Measurements from ENCODE around the gene AQP6.
"Not testable (repeated sequence)": the region's sequence is repeated elsewhere in the genome, so short reads cannot be mapped to it uniquely, and the experiment has no call there.

AQP6 gene

DNA sequence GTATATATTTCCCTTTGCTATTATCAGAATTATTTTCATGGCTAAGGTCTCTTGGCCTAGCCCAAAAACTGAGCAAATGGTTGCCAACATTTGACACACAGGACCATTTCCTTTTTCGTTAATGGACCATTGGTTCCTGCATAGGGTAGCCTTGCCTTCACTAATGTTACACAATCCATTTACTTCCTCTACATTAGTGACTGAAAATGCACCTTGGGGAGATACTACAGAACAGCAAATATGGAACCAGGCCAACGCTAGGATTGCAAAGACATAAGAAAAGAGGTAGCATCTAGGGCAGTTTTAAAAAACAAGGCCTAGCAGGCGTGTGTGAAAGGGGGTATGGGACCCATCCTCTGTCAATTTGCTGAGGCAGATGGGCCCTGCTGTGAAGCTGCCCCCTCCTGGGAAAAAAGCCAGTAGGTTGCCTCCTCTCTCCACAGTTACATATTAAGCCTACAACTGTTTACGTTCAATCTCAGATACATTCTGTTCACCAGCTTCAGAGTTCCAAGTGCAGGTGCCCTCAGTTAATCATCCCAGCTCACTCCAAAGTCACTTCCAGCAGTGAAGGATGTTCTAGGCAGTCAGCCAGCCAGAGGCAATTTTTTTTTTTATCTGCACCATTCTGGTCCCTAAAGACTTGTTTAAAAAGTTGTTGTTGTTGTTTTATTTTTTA lies 15.0 kb downstream of the AQP6 start:
- no peak for DNase-seq (ENCODE audit: insufficient read length, low spot score)
- FAIRE-seq, result no peak

DNA sequence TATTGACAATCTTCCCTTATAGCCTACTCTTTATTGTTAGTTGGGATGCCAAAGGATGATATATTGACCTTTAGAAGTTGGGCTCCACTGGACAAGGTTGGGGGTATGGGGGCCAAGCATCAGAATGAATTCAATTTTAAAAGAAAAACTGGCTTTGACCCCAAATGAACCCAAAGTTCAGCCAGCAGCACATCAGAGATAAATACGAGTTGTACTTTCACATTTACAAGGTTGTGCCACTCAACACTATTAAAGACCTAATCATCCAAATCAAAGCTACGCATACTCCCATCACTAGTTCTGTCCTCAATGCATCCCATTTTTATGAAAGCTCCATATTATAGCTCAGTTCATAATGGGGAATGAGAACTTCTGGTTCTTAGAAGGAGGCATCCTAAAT lies 16.7 kb downstream of the AQP6 start:
- DNase-seq (ENCODE audit: insufficient read length, low spot score); FAIRE-seq: not testable (repeated sequence)

- DNase-seq (ENCODE audit: insufficient read length, low spot score), result no peak
- no peak for FAIRE-seq
These were observed 17.5 kb downstream of the AQP6 start for GRCh38 chr12:49990273-49990672.

- no peak for DNase-seq (ENCODE audit: insufficient read length, low spot score)
- no peak for FAIRE-seq
These were observed 25.7 kb downstream of the AQP6 start for GRCh38 chr12:49998453-49998852.

DNA sequence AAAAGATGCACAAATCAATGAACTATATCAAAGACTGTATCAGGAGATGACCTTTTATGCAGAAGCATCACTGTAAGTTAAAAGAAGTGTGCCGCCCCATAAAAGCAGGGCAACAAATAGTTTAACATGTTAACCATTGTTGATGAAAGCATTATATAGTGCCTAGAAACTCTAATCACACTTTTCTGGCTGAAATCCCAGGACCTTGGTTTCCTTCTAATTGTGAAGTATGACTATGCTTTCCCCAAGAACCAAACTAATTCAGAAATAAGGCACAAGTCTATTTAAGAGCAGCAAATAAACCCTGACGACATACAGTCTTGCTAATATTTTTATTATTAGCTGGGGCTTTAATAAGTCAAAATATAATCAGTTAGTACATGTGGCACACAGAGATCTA lies 30.8 kb downstream of the AQP6 start:
- DNase-seq (ENCODE audit: insufficient read length, low spot score) (no peak), FAIRE-seq (no peak)

GRCh38 chr12:50004696-50005095 lies 31.9 kb downstream of the AQP6 start:
- DNase-seq (ENCODE audit: insufficient read length, low spot score) (no peak), FAIRE-seq (no peak)

GRCh38 chr12:50005175-50005574 lies 32.4 kb downstream of the AQP6 start:
- peak; percentile 44 for FAIRE-seq
- DNase-seq (ENCODE audit: insufficient read length, low spot score), result no peak

DNA sequence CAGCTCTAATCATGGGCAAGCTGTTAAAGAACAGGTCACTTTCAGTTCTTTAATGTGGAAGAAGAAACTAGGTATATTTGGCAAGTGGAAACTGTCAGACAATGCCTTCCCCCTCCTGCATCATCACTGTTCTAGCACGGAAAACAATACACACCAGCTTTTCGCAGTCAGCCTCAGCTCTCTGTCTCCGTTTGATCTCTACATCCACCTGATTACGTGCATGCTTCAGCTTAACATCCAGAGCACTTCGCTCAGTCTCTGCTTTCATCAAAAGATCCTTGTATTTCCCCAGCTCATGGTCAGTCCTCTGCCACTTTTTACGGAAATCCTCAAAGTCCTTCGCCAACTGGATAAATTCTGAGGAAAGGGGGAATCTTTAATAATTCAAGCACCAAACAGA lies 33.5 kb downstream of the AQP6 start:
- FAIRE-seq, result no peak
- DNase-seq (ENCODE audit: insufficient read length, low spot score), result no peak

DNA sequence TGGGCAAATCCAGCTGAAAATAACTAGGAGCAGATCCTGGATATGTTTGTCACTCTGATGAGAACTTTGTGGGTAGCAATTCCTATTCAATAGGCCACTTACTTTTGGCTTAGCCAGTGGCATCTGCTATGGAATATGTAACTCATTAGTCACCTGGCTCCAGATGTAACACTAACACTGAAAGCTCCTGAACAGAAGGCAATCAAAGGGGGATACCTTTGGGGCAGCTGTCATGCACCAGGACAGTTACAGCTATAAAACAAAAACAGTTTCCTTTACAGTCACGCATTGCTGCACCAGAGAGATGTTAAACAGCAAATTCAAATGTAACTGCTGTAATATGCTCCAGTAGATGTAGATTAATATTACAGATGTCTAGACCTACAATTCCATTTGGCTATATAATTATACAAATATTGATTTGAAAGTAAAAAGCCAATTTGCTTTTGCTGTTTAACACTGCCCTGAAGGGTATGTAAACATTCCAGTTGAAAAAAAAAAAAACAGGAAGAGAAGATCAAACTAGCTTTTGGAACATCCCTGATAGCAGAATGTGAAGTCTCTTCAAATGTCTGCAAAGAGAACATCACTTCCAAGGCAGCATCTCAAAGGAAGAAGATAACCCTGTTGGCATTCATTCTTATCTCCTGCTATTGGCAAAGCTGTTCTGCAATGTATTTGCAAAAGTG lies 34.2 kb downstream of the AQP6 start:
- FAIRE-seq (no peak), DNase-seq (ENCODE audit: insufficient read length, low spot score) (no peak)

DNA sequence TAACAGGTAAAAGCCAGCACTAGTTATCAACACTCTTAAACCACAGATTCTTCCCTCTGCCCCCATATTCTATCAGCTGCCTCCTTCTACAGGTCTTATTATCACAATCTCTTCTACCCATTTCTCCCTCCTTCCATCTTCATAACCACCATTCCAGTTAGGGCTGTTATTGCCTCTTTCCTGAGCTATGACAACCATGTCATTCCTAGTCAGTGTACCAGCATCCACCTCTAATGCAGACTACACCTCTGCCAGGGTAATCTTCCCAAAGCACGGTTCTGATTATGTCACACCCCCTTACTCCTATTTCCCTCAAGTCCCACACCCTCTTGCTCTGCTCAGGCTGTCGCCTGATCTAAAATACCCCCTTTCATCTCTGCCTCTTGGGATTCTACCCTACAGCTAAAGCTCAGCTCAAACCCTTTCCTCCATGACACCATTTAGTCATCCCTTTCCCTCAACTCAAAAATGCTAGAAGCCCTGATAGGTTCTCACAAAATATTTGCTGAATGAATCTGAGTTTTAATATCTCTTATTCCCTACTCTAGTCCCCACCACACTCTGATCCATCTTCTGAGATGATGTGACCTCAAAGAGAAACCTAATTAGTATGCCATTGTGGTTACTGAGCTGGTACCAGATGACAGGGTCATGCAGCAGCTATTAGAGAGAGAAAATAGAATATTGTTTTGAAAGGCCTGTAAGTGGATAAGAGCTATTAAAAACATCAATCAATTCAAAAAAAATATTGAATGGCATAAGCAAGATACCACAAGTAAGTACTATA lies 40.8 kb downstream of the AQP6 start:
- FAIRE-seq (no peak), DNase-seq (ENCODE audit: insufficient read length, low spot score) (no peak)

DNA sequence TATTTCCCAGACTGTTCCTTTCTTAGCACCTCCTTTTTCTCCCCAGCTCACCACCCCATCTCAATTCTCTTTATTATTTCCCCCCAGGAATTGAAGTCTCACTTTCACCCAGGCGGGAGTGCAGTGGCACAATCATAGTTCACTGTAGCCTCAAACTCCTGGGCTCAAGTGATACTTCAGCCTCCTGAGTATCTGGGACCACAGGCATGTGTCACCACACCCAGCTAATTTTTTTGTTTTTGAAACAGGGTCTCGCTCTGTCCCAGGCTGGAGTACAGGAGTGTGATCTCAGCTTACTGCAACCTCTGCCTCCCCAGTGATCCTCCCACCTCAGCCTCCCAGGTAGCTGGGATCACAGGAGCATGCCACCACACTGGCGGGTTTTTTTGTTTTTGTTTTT lies 41.6 kb downstream of the AQP6 start:
- no peak for DNase-seq (ENCODE audit: insufficient read length, low spot score)
- no peak for FAIRE-seq

GRCh38 chr12:50016501-50017475 lies 44.0 kb downstream of the AQP6 start:
- FAIRE-seq (no peak), DNase-seq (ENCODE audit: insufficient read length, low spot score) (no peak)

- no peak for DNase-seq (ENCODE audit: insufficient read length, low spot score)
- no peak for FAIRE-seq
These were observed 44.9 kb downstream of the AQP6 start for GRCh38 chr12:50017641-50018040.

- DNase-seq (ENCODE audit: insufficient read length, low spot score), result no peak
- FAIRE-seq, result no peak
These were observed 45.4 kb downstream of the AQP6 start for GRCh38 chr12:50018154-50018553.

DNA sequence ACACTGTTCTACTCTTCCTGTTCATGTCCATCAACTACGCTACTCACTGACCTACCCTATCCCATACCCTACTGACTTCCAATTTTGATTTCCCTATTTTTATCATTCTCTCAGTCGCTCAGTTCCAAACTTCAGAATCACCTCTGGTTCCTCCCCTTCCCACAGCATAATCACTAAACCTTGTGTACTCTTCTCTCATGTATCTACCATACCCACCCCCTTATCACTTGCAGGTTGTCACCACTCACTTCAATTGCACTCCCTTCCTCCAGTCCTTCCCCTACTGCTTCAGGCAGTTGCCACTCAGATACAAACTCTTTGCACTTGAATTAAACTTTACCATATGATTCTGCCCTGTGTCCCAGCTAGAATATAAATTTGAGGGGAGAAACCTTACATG lies 46.2 kb downstream of the AQP6 start:
- FAIRE-seq (no peak), DNase-seq (ENCODE audit: insufficient read length, low spot score) (no peak)

DNA sequence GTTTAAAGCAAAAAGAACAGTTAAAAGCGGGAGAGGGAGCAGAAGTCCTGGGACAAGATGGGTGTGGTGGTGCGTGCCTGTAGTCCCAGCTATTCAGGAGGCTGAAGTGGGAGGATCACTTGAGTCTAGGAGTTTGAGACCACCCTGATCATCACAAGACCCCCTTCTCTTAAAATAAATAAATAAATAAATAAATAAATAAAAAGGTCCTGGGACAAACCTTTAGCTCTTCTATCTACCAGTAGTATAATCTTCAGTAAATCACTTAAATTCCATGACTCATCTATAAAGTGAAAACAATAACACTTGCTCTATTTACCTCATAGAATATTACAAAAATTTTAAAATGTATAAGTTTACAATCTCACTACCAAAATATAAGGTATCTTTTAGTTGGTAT lies 46.8 kb downstream of the AQP6 start:
- DNase-seq (ENCODE audit: insufficient read length, low spot score) (no peak), FAIRE-seq (no peak)

DNA sequence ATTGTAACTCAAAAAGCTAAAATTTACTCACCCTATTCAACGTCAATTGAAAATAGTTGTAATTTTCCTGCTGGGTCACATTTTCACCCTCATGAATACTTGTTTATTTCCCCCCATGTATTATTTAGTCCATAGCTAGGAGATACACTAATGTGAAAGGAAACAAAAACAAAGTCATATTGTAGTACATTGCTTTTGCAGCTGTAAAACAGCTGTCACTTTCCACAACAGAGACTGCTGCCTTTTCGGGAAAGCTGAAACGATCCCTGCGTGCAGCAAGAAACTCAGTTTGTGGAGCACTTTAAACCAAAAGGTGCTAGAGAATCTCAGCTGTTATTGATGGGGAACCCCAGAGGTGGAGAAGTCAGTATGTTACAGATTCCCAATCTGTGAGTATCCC lies 48.3 kb downstream of the AQP6 start:
- no peak for FAIRE-seq
- no peak for DNase-seq (ENCODE audit: insufficient read length, low spot score)

- no peak for DNase-seq (ENCODE audit: insufficient read length, low spot score)
- no peak for FAIRE-seq
These were observed 50.2 kb downstream of the AQP6 start for GRCh38 chr12:50022903-50023302.

- no peak for DNase-seq (ENCODE audit: insufficient read length, low spot score)
- no peak for FAIRE-seq
These were observed 51.5 kb downstream of the AQP6 start for GRCh38 chr12:50024227-50024626.

- DNase-seq (ENCODE audit: insufficient read length, low spot score) (peak; percentile 30), FAIRE-seq (no peak)
These were observed 52.0 kb downstream of the AQP6 start for GRCh38 chr12:50024805-50025186.
